CD14-positive monocyte (primary cell): Measurements from ENCODE around the gene KLF13. TPM values are rescaled to one million over a fixed set of nuclear protein-coding genes. Genes with fewer than 3 reads are reported as not detected.

Experiments
- DNase-seq, 3 donors: peaks; one replicate each; pipeline ENCODE4 v3.0.0-alpha.2; 2011 to 2022
- H2AFZ ChIP-seq: 2 replicates; pipeline ENCODE4 v1.6.0; 2012; ENCODE audit warnings: mild to moderate bottlenecking, low read depth, low read length, inconsistent platforms; ENCODE audit not compliant: insufficient read depth, poor library complexity, severe bottlenecking
- H3K27ac ChIP-seq, 2 donors: 1 replicate in 1 of 2; 2 replicates in 1 of 2; pipeline ENCODE4 v1.5.1; 2012 to 2013; ENCODE audit warnings: low read length in 2 of 2, control low read depth in 1 of 2, inconsistent platforms in 1 of 2, low read depth in 1 of 2, mild to moderate bottlenecking in 1 of 2
- H3K27me3 ChIP-seq, 2 donors: one replicate each; pipeline versions ENCODE4 v1.6.0 to v1.6.1; 2011 to 2013; ENCODE audit warnings: low read length in 2 of 2; ENCODE audit not compliant: control insufficient read depth in 2 of 2, insufficient read depth in 2 of 2
- H3K36me3 ChIP-seq, 2 donors: replicated peaks in 1 of 2; 1 replicate in 1 of 2; 2 replicates in 1 of 2; pipeline versions ENCODE4 v1.5.1 to v1.6.1; 2012 to 2013; ENCODE audit warnings: low read length in 2 of 2, control low read depth in 1 of 2, inconsistent platforms in 1 of 2, mild to moderate bottlenecking in 1 of 2; ENCODE audit not compliant: insufficient read depth in 2 of 2, control insufficient read depth in 1 of 2
- H3K4me1 ChIP-seq, 2 donors: 1 replicate in 1 of 2; 2 replicates in 1 of 2; pipeline versions ENCODE4 v1.5.1 to v1.6.1; 2012 to 2013; ENCODE audit warnings: low read length in 2 of 2, control low read depth in 1 of 2, inconsistent platforms in 1 of 2, mild to moderate bottlenecking in 1 of 2, moderate library complexity in 1 of 2; ENCODE audit not compliant: insufficient read depth in 2 of 2, control insufficient read depth in 1 of 2
- H3K4me2 ChIP-seq: replicated peaks from 2 replicates; pipeline ENCODE3; 2012; ENCODE audit warnings: low read length, moderate library complexity, mild to moderate bottlenecking; ENCODE audit not compliant: poor library complexity, severe bottlenecking; ENCODE audit errors: extremely low read depth
- H3K4me3 ChIP-seq, 3 experiments: fragments of 200-600 bp in 1 of 3; sonication (generic) in 1 of 3; replicated peaks in 1 of 3; 1 replicate in 2 of 3; 2 replicates in 1 of 3; pipeline ENCODE4 v1.5.1; 2011 to 2013; ENCODE audit warnings: low read length in 3 of 3, mild to moderate bottlenecking in 3 of 3, control low read depth in 2 of 3, low read depth in 2 of 3, inconsistent platforms in 1 of 3, moderate library complexity in 1 of 3
- H3K79me2 ChIP-seq: 2 replicates; pipeline ENCODE4 v1.6.0; 2012; ENCODE audit warnings: mild to moderate bottlenecking, control low read depth, inconsistent platforms, low read length, moderate library complexity; ENCODE audit not compliant: insufficient read depth
- H3K9ac ChIP-seq: 2 replicates; pipeline ENCODE4 v1.6.0; 2017; ENCODE audit warnings: low read length, mild to moderate bottlenecking; ENCODE audit not compliant: insufficient read depth, poor library complexity, severe bottlenecking
- H3K9me3 ChIP-seq, 2 donors: replicated peaks in 1 of 2; 1 replicate in 1 of 2; 2 replicates in 1 of 2; pipeline versions ENCODE4 v1.5.1 to v1.6.1; 2012 to 2013; ENCODE audit warnings: low read length in 2 of 2, control low read depth in 1 of 2; ENCODE audit not compliant: control insufficient read depth in 1 of 2, insufficient read depth in 1 of 2
- H4K20me1 ChIP-seq: 2 replicates; pipeline ENCODE4 v1.6.0; 2012; ENCODE audit warnings: mild to moderate bottlenecking, low read length, control low read depth, moderate library complexity; ENCODE audit not compliant: insufficient read depth
- H3K27ac Mint-ChIP-seq, 7 donors: one replicate each; pipeline ENCODE4 v1.8.0; 2020; ENCODE audit warnings: mild to moderate bottlenecking in 7 of 7, mixed read lengths in 7 of 7, moderate library complexity in 6 of 7, inconsistent platforms in 2 of 7
- H3K27me3 Mint-ChIP-seq, 3 donors: one replicate each; pipeline ENCODE4 v1.8.0; 2021 to 2022; ENCODE audit warnings: low read depth in 3 of 3, mild to moderate bottlenecking in 3 of 3, mixed read lengths in 3 of 3, moderate library complexity in 3 of 3, inconsistent platforms in 1 of 3
- H3K36me3 Mint-ChIP-seq, 2 donors: one replicate each; pipeline ENCODE4 v1.8.0; 2020; ENCODE audit warnings: mixed read lengths in 2 of 2, inconsistent platforms in 1 of 2, mild to moderate bottlenecking in 1 of 2
- H3K4me1 Mint-ChIP-seq: one replicate; pipeline ENCODE4 v1.8.0; 2020; ENCODE audit warnings: mild to moderate bottlenecking, mixed read lengths
- H3K4me3 Mint-ChIP-seq, 2 donors: one replicate each; pipeline ENCODE4 v1.8.0; 2020; ENCODE audit warnings: mild to moderate bottlenecking in 2 of 2, mixed read lengths in 2 of 2, moderate library complexity in 1 of 2
- H3K9me3 Mint-ChIP-seq, 7 donors: one replicate each; pipeline ENCODE4 v1.8.0; 2020 to 2022; ENCODE audit warnings: mixed read lengths in 7 of 7, mild to moderate bottlenecking in 6 of 7, moderate library complexity in 6 of 7, inconsistent platforms in 2 of 7
- CTCF ChIP-seq: fragments of 200-600 bp; IDR thresholded peaks from one replicate; pipeline ENCODE4 v1.8.0; 2022; ENCODE audit warnings: antibody characterized with exemption, mild to moderate bottlenecking
- WGBS: methylation state at CpG from one replicate; pipeline ENCODE4 v1.1.5; 2013; ENCODE audit warnings: missing lambda C conversion rate; ENCODE audit not compliant: insufficient coverage; 5-methylcytosine and 5-hydroxymethylcytosine counted together
- intact Hi-C, 2 donors: fragments of 100-400 bp; cut with micrococcal nuclease; formaldehyde crosslinking; loops; one replicate each; pipeline versions ENCODE4 v1.15.0 to v1.15.1; 2023
- polyA plus RNA-seq, 3 donors: library from polyadenylated mRNA; depleted of rRNA in 1 of 3; unstranded in 2 of 3; stranded (reverse) in 1 of 3; fragments of 300-500 nt in 2 of 3; fragments of >200 nt in 1 of 3; fragmentation: Illumina TruSeq in 2 of 3; gene quantifications; 1 replicate in 2 of 3; 2 replicates in 1 of 3; pipeline ENCODE4 v1.2.3, GENCODE V29; 2012 to 2021

KLF13 gene
- polyA plus RNA-seq, 3 donors: 22.5 to 121 (median 28.0) TPM

GRCh38 chr15:31300208-31300661 is 26.4 kb upstream of the KLF13 start:
- Mint-ChIP-seq H3K9me3 (no peaks in the 10 kb centered on the region), H3K27ac (no peak overlapping the region), H3K4me1 (peaks cover 40% of the 10 kb centered on the region), H3K36me3 (peaks cover 0 to 3% of the 10 kb centered on the region in 2 donors), H3K27me3 (peaks cover 0 to 7% (median 4%) of the 10 kb centered on the region in 3 donors), H3K4me3 (no peak overlapping the region)
- no peaks in the 10 kb centered on the region for H3K27me3 ChIP-seq
- intact Hi-C loops: no loop called here
- H3K27ac ChIP-seq: no peak overlapping the region
- no peaks in the 10 kb centered on the region for H3K79me2 ChIP-seq
- no peak for DNase-seq
- H2AFZ ChIP-seq: no peak overlapping the region
- no peak overlapping the region for H3K4me3 ChIP-seq
- no peaks in the 10 kb centered on the region for H4K20me1 ChIP-seq
- no peaks in the 10 kb centered on the region for H3K9me3 ChIP-seq
- H3K36me3 ChIP-seq: no peaks in the 10 kb centered on the region
- TF ChIP-seq CTCF: no peak
- no peak overlapping the region for H3K4me2 ChIP-seq
- H3K4me1 ChIP-seq: peaks cover 21 to 32% of the 10 kb centered on the region in 2 donors
- H3K9ac ChIP-seq: no peak overlapping the region
- WGBS: 60% methylated on average over 7 of the region's 10 CpGs

GRCh38 chr15:31300981-31301672 is 25.5 kb upstream of the KLF13 start:
- Histone ChIP-seq H3K4me1 (peaks cover 21 to 32% of the 10 kb centered on the region in 2 donors), H3K27me3 (no peaks in the 10 kb centered on the region), H4K20me1 (no peaks in the 10 kb centered on the region), H3K4me3 (no peak overlapping the region), H2AFZ (no peak overlapping the region), H3K36me3 (no peaks in the 10 kb centered on the region), H3K4me2 (no peak overlapping the region), H3K9me3 (no peaks in the 10 kb centered on the region), H3K79me2 (no peaks in the 10 kb centered on the region), H3K27ac (no peak overlapping the region), H3K9ac (no peak overlapping the region)
- Mint-ChIP-seq H3K27me3 (peaks cover 0 to 5% (median 4%) of the 10 kb centered on the region in 3 donors), H3K27ac (no peak overlapping the region), H3K36me3 (peaks cover 0 to 3% of the 10 kb centered on the region in 2 donors), H3K4me3 (no peak overlapping the region), H3K9me3 (no peaks in the 10 kb centered on the region), H3K4me1 (peaks cover 37% of the 10 kb centered on the region)
- no peak for DNase-seq
- intact Hi-C loops: no loop called here
- TF ChIP-seq CTCF: no peak
- WGBS: 81% methylated on average over 15 of the region's 16 CpGs
